ENCODE data around the gene AGBL5.

Gene AGBL5

DNA sequence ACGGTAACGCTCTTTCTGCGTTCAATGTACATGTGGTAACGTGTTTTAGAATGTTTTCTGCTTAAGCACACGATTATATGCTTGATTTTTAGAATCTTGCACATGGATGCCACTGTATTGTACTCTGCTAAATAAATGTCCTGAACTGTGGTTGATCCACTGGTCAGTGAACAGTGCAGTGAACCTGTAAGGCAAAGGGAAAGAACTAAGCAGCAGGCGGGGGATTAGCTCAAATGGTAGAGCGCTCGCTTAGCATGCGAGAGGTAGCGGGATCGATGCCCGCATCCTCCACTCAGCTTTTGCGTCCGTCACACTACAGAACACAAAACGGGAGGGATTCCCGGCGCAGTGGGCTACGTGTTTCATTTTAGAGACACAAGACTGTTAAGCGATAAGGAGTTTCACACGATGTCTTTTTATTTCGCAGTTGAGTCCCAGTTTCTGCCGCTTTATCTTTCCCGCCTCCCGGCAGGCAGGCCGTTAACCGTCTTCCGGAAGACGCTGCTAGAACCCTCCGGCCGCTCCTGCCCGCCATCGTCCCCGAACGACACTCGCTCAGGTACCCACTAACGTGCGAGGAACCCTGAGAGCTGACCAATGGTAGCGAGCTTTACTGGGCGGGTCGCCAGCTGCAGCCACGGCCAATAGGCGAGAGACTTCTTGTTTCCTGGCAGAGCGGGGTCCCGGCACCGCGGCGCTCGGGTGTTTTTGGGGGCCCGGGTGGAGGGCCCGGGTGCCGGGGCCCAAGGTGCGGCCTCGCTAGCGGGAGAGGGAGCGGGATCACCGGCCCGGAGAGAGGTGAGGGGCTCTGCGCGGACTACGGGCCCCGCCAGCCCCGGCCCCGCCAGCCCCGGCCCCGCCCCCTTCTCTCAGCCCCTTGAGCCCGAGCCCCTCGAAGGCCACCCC is at the start of gene AGBL5:
Gene AGBL5 (plus strand): TSS at position 673 of the 906 bp plus-strand sequence. CDS start 1,291 bp downstream, outside the sequence.
- DNase-seq, result peak; percentile 83 to 97

GRCh38 chr2:27001950-27002349 is 49.5 kb upstream of the AGBL5 start:
- peak; percentile 21 to 23 for DNase-seq

GRCh38 chr2:27003007-27003406 is 48.5 kb upstream of the AGBL5 start:
- peak in 1 of 2 donors; percentile 57 for DNase-seq

DNA sequence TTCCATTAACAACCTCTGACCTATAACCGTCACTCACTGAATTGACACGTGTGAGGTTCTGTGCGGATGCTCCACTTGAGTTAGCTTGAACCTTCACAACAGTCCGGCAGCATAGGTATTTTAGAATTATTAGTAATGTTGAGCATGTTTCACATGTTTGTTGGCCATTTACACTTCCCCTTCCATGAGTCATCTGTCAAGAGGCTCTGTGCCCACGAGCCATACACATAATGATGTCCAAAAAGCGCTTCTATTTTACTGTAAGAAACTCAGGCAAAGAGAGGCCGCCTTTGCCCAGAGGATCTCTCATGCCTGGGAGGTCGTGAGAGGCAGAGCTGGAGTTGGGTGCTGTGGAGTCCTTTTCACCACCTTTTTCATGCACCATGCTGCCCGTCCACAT is 47.6 kb upstream of the AGBL5 start:
- peak; percentile 63 to 89 for DNase-seq

GRCh38 chr2:27006602-27007415 is 44.7 kb upstream of the AGBL5 start:
- DNase-seq, result no peak

DNA sequence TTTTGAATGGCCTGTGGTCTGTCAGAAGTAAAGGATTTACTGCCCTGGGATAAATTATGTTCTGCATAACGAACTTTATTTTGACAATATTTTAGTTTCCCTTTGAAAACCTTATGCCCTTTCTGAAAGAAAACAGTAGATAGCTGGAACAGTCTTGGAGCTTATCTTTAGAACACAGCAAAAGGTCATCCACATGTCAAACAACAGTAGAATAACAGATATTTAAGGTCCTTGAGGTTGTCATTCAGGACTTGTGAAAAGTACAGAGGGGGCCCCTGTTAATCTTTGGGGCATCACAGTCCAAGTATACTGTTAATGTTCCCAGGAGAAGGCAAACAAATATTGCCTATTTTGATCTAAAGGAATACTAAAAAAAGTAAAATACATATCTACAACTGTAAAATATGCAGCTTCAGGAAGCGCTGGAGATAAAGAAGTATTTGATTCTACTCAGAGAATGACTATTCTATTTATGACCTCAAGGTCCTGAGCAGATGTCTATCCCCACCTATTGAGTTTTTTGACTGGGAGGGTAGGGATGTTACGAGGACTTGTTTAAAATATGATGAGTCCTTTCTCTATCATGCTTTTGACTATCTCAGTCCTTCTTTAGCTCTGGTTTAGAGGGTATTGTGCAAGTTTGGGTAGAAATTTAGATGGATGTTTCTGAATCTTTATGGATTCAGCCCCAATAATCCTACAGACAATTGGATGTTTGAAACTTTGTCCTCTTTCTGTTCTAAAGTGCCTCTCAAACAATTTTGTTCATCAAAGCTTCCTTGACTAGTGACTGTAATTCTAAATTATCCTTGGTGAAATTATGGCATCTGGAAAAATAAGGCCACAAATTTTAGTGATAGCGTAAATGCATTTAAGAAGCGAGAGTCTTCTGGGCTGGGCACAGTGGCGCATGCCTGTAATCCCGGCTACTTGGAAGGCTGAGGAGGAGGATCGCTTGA is 43.8 kb upstream of the AGBL5 start:
- DNase-seq, result no peak

DNA sequence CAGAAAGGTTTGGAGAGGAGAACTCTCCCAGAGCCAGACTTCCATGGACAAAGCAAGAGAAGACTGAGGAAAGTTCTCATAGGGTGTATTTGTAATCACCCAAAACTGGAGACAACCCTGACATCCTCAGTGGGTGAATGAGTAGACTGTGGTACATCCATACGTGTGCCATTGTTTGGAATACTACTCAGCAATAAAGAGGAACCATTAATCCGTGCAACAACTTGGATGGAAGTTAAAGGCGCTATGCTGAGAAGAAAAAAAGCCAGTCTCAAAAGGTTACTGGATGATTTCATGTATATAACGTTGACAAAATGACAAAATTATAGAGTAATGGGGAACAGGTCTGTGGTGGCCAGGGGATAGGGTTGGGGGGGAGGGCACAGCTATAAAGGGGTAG is 42.8 kb upstream of the AGBL5 start:
- no peak for DNase-seq

DNA sequence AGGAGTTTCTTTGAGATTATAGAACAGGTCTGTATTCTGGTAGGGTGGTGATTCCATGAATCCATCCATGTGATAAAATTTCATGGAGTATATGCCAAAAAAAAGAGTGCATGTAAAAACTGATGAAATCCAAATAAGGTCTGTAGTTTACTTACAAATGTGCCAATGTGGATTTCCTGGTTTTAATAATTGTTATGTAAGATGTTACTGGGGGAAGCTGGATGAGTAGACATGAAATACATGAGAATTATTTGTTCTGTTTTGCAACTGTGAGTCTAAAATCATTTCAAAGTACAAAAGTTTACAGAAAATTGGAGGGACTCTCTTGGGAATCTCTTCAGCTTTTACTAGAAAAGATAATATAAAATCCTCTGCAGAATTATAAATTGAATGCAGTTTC is 42.4 kb upstream of the AGBL5 start:
- DNase-seq, result peak; percentile 41 to 48

- DNase-seq, result no peak
Measured at GRCh38 chr2:27009716-27010115, 41.8 kb upstream of the AGBL5 start.

- no peak for DNase-seq
Measured at GRCh38 chr2:27010139-27010538, 41.3 kb upstream of the AGBL5 start.

GRCh38 chr2:27013738-27014137 is 37.7 kb upstream of the AGBL5 start:
- no peak for DNase-seq

- DNase-seq, result no peak
Measured at GRCh38 chr2:27014771-27015433, 36.6 kb upstream of the AGBL5 start.

DNA sequence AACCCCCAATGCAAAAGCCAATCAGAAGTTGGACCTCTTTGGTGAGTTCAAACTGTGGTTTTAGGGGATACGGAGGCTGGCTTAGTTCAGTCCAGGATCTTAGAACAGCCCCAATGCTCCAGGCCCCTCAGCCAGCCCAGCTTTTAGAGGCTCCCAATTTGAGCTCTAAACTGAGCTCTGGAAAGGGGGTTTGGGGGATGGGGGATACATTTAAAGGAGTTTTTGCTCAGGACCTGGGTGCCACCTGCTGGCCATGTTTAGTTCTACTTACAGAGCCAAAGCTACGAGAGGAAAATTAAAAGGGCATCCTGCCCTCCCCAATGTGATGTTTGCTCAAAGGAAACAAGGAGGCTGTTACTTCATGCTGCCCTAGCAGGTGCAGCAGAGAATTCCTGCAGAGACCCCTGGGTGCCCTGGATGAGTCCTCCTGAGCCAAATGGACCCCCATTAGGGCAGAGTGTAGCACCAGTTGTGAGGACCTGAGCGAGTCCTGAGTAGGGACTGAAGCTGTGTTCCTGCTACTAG is 34.6 kb upstream of the AGBL5 start:
- DNase-seq, result peak; percentile 38 to 74

- no peak for DNase-seq
Measured at GRCh38 chr2:27018142-27018541, 33.3 kb upstream of the AGBL5 start.

GRCh38 chr2:27019459-27019858 is 32.0 kb upstream of the AGBL5 start:
- no peak for DNase-seq

GRCh38 chr2:27019931-27020855 is 31.3 kb upstream of the AGBL5 start:
- no peak for DNase-seq

DNA sequence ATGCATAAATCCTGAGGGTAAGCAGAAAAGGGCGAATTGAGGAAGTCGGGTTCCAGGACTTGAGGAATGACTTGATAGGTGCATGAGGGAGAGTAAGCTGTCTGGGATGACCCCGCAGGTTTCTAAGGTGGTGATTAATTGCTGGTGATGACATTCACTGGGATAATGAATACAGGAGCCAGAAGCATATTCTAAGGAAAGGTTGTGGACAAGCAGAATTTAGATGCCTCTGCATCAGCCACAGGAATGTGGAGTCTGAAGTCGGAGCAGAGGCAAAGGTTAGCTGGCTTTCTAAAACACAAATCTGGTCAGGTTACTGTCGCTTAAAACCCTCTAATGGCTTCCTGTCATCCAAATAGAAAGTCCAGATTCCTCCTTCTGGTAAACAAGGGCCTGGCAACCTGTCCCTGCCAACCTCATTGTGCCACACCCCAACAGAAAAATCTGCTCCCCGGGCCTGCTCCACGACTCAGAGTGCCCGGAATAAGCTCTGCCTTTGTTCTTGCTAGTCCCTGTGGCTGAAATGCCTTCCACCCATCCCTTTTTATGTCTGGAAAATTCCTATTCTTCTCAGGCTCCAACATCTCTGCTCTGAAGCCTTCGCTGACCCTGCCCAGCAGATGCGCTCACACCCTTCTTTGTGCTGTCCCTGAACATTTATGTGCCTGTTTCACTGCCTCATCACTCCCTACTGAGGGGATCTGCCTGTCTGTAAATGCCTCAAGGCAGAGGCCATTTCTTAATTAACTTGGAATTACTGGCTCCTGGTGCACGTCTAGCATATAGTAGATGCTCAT is 30.0 kb upstream of the AGBL5 start:
- no peak for DNase-seq

- no peak for DNase-seq
Measured at GRCh38 chr2:27023740-27024139, 27.7 kb upstream of the AGBL5 start.

GRCh38 chr2:27024188-27024587 is 27.3 kb upstream of the AGBL5 start:
- no peak for DNase-seq

DNA sequence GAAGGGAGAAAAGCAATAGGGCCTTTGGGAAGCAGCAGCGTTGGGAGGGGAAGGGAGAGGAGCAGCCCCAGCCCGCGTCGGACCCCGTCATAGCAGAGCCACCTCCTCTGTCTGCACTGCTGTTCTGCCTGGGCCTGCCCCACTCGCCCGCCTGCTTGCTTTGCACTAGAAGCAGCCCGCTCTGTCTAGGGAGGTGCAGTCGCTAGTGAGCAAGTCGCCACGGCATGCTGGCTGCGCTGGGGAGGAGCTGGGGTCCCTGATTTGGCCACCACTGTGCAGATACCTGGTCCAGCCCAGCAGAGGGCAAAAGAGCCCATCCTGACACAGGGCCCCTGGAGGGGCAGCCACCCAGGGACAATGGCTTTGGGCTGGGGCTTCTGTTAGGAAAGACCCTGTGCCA is 26.7 kb upstream of the AGBL5 start:
- DNase-seq, result no peak

Measured in inflammatory macrophage treated with lipopolysaccharide for 1 hour (primary cell).